ENCODE measurements around the gene KCNJ3. TPM values are rescaled to one million over a fixed set of nuclear protein-coding genes. Genes with fewer than 3 reads are reported as not detected.

The KCNJ3 gene
- total RNA-seq, 1 donor from 2014 or later: 0.26 TPM

- H3K27me3 ChIP-seq: no peaks in the 10 kb centered on the region
- H3K4me3 ChIP-seq: no peak overlapping the region
- TF ChIP-seq EZH2 (IDR thresholded peaks at IDR 0.05) (no peak), CTCF (IDR thresholded peaks at IDR 0.05) (no peak), EZH2phosphoT487 (IDR thresholded peaks at IDR 0.05) (no peak)
- no peaks in the 10 kb centered on the region for H3F3A ChIP-seq (ENCODE audit: low read depth)
- Mint-ChIP-seq H3K4me1 (no peaks in the 10 kb centered on the region), H3K4me3 (no peak overlapping the region), H3K36me3 (no peaks in the 10 kb centered on the region), H3K27me3 (ENCODE audit: insufficient read depth, low read depth) (no peaks in the 10 kb centered on the region), H3K9me3 (no peaks in the 10 kb centered on the region), H3K27ac (no peak overlapping the region)
- H3K9me3 ChIP-seq (ENCODE audit: low read depth): no peaks in the 10 kb centered on the region
- no peaks in the 10 kb centered on the region for H3K79me2 ChIP-seq (ENCODE audit: low read depth)
- H3K9ac ChIP-seq: no peak overlapping the region
- DNase-seq (ENCODE audit: low spot score): no peak
- no peak overlapping the region for H2AFZ ChIP-seq (replicated peaks)
- H3K27ac ChIP-seq: no peak overlapping the region
- no peak overlapping the region for H3K4me2 ChIP-seq
- H3K4me1 ChIP-seq: no peaks in the 10 kb centered on the region
- no peaks in the 10 kb centered on the region for H4K20me1 ChIP-seq (ENCODE audit: low read depth)
- no peaks in the 10 kb centered on the region for H3K36me3 ChIP-seq
Observed at GRCh38 chr2:154740361-154740760, 41.9 kb downstream of the KCNJ3 start.

DNA sequence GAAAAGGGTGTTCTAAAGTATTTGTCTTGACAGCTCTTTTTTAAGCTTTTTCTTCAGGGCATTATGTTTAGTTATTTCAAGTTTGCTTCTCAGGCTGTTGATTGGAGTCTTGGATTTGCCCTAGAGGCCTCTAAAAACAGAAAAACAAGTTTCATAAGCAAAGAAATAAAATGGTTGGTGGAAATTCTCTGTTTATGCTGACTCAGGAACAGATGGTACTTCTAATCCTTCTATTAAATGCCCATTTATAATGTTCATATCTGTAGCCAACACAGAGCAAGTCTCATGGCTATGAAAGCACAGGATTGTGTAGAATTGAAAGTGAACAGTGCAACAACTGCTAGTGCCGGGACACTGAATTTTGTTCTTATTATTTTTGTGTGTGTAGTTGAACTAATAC, 60.4 kb downstream of the KCNJ3 start:
- Histone ChIP-seq H3F3A (ENCODE audit: low read depth) (no peaks in the 10 kb centered on the region), H3K4me1 (no peaks in the 10 kb centered on the region), H2AFZ (replicated peaks) (no peak overlapping the region), H3K9ac (no peak overlapping the region), H3K36me3 (no peaks in the 10 kb centered on the region), H3K4me3 (no peak overlapping the region), H3K27me3 (no peaks in the 10 kb centered on the region), H3K27ac (no peak overlapping the region), H4K20me1 (ENCODE audit: low read depth) (no peaks in the 10 kb centered on the region), H3K9me3 (ENCODE audit: low read depth) (no peaks in the 10 kb centered on the region), H3K4me2 (no peak overlapping the region), H3K79me2 (ENCODE audit: low read depth) (no peaks in the 10 kb centered on the region)
- H3K4me1 Mint-ChIP-seq: no peaks in the 10 kb centered on the region
- no peaks in the 10 kb centered on the region for H3K9me3 Mint-ChIP-seq
- H3K4me3 Mint-ChIP-seq: no peak overlapping the region
- no peak for DNase-seq (ENCODE audit: low spot score)
- no peaks in the 10 kb centered on the region for H3K36me3 Mint-ChIP-seq
- H3K27ac Mint-ChIP-seq: no peak overlapping the region
- no peaks in the 10 kb centered on the region for H3K27me3 Mint-ChIP-seq (ENCODE audit: insufficient read depth, low read depth)
- TF ChIP-seq EZH2 (IDR thresholded peaks at IDR 0.05): no peak
- no peak for TF ChIP-seq EZH2phosphoT487 (IDR thresholded peaks at IDR 0.05)
- no peak for TF ChIP-seq CTCF (IDR thresholded peaks at IDR 0.05)

DNA sequence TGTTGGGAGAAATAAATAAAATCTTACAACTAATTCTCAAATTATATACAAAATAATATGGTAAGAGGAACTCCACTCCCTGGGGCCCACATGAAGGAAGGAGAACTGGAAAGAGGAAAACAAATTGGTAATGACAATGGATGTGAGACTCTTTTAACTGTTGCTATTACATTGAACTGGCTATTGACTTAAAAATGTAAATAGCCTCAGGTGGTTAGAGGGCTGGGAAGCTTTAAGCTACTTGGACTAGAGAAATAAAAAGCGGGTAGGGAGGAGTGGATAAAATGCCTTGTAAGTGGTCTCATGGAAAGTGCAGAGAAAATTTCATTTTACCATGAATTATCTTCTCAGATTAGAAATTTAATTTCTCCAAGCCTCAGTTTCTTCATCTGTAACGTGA, 64.1 kb downstream of the KCNJ3 start:
- Mint-ChIP-seq H3K4me1 (no peaks in the 10 kb centered on the region), H3K9me3 (no peaks in the 10 kb centered on the region)
- no peaks in the 10 kb centered on the region for H3F3A ChIP-seq (ENCODE audit: low read depth)

More for the DNA sequence above, 64.1 kb downstream of the KCNJ3 start:
- Histone ChIP-seq H3K27me3 (no peaks in the 10 kb centered on the region), H3K9me3 (ENCODE audit: low read depth) (no peaks in the 10 kb centered on the region), H3K4me1 (no peaks in the 10 kb centered on the region), H2AFZ (replicated peaks) (no peak overlapping the region), H3K27ac (no peak overlapping the region), H4K20me1 (ENCODE audit: low read depth) (no peaks in the 10 kb centered on the region), H3K4me2 (no peak overlapping the region), H3K4me3 (no peak overlapping the region), H3K36me3 (no peaks in the 10 kb centered on the region), H3K79me2 (ENCODE audit: low read depth) (no peaks in the 10 kb centered on the region), H3K9ac (no peak overlapping the region)
- no peaks in the 10 kb centered on the region for H3K27me3 Mint-ChIP-seq (ENCODE audit: insufficient read depth, low read depth)
- H3K27ac Mint-ChIP-seq: no peak overlapping the region
- H3K36me3 Mint-ChIP-seq: no peaks in the 10 kb centered on the region
- no peak for DNase-seq (ENCODE audit: low spot score)
- TF ChIP-seq CTCF (IDR thresholded peaks at IDR 0.05) (no peak), EZH2phosphoT487 (IDR thresholded peaks at IDR 0.05) (no peak), EZH2 (IDR thresholded peaks at IDR 0.05) (no peak)
- no peak overlapping the region for H3K4me3 Mint-ChIP-seq

Data from neural progenitor cell (in vitro differentiated cells).